IMR-90 (cell line): ENCODE measurements around the gene ESRRB. TPM values are rescaled to one million over a fixed set of nuclear protein-coding genes. Genes with fewer than 3 reads are reported as not detected.

Experiments
- ATAC-seq: fragments of 200-7000 bp; cut with Tn5 transposase; 2 replicates; pipeline ENCODE4 v1.9.1; 2020; ENCODE audit warnings: low read depth, mild to moderate bottlenecking, moderate library complexity
- BruUV-seq: library from RNA; stranded (reverse); fragments of 400-500 nt; replicated peaks from 2 replicates; lab custom pipeline; 2021; lab: Mats Ljungman, UMichigan
- CTCF ChIA-PET: fragments of 300-600 bp; formaldehyde crosslinking; extraction: SDS; loops from one replicate; lab custom pipeline; 2021; ENCODE audit warnings: antibody characterized with exemption; lab: Yijun Ruan, JAX
- POLR2A ChIA-PET: fragments of 300-600 bp; sonication (Branson Sonifier 250); formaldehyde crosslinking; loops from one replicate; lab custom pipeline; 2022; ENCODE audit warnings: antibody characterized with exemption; ENCODE audit not compliant: unreplicated experiment; lab: Charles Lee
- DNase-seq: peaks from one replicate; pipeline ENCODE4 v3.0.0; 2013
- H2AFZ ChIP-seq: replicated peaks from 2 replicates; pipeline ENCODE3; 2013; ENCODE audit warnings: low read length, mild to moderate bottlenecking; ENCODE audit not compliant: poor library complexity
- H2AK5ac ChIP-seq: 2 replicates; pipeline ENCODE4 v1.6.1; 2013; ENCODE audit warnings: low read depth, low read length, inconsistent platforms
- H2AK9ac ChIP-seq: replicated peaks from 2 replicates; pipeline ENCODE3; 2013; ENCODE audit warnings: mild to moderate bottlenecking, low read depth, low read length, moderate library complexity; ENCODE audit not compliant: poor library complexity
- H2BK120ac ChIP-seq: 2 replicates; pipeline ENCODE4 v1.6.1; 2013; ENCODE audit warnings: low read depth, low read length, inconsistent platforms
- H2BK15ac ChIP-seq: 3 replicates; pipeline ENCODE4 v1.6.1; 2013; ENCODE audit warnings: low read depth, low read length, inconsistent platforms
- H2BK20ac ChIP-seq: 2 replicates; pipeline ENCODE4 v1.6.1; 2013; ENCODE audit warnings: low read depth, mild to moderate bottlenecking, inconsistent platforms, low read length, moderate library complexity
- H2BK5ac ChIP-seq: 2 replicates; pipeline ENCODE4 v1.6.1; 2013; ENCODE audit warnings: mild to moderate bottlenecking, low read depth, low read length, inconsistent platforms; ENCODE audit not compliant: poor library complexity, severe bottlenecking
- H3K14ac ChIP-seq: replicated peaks from 2 replicates; pipeline ENCODE4 v1.6.1; 2013; ENCODE audit warnings: low read depth, low read length, inconsistent platforms
- H3K18ac ChIP-seq: 2 replicates; pipeline ENCODE4 v1.6.1; 2013; ENCODE audit warnings: low read depth, low read length, control low read depth
- H3K23ac ChIP-seq: 2 replicates; pipeline ENCODE4 v1.6.1; 2013; ENCODE audit warnings: low read depth, low read length, inconsistent platforms
- H3K27ac ChIP-seq: 2 replicates; pipeline ENCODE4 v1.5.1; 2013; ENCODE audit warnings: mild to moderate bottlenecking, control low read depth, low read length; ENCODE audit not compliant: insufficient read depth
- H3K27me3 ChIP-seq: 2 replicates; pipeline ENCODE4 v1.6.1; 2013; ENCODE audit warnings: low read length; ENCODE audit not compliant: control insufficient read depth, insufficient read depth
- H3K36me3 ChIP-seq: 2 replicates; pipeline ENCODE4 v1.6.1; 2013; ENCODE audit warnings: low read length, mixed read lengths; ENCODE audit not compliant: control insufficient read depth, insufficient read depth
- H3K4ac ChIP-seq: 2 replicates; pipeline ENCODE4 v1.6.1; 2013; ENCODE audit warnings: low read depth, low read length, inconsistent platforms
- H3K4me1 ChIP-seq: 2 replicates; pipeline ENCODE4 v1.6.1; 2013; ENCODE audit warnings: low read length, mixed read lengths; ENCODE audit not compliant: control insufficient read depth, insufficient read depth
- H3K4me2 ChIP-seq: 2 replicates; pipeline ENCODE4 v1.6.1; 2013; ENCODE audit warnings: low read depth, mild to moderate bottlenecking, control low read depth, low read length, moderate library complexity
- H3K4me3 ChIP-seq: 2 replicates; pipeline ENCODE4 v1.5.1; 2013; ENCODE audit warnings: low read depth, mild to moderate bottlenecking, control low read depth, low read length, moderate library complexity; ENCODE audit not compliant: insufficient read depth
- H3K56ac ChIP-seq: 2 replicates; pipeline ENCODE4 v1.6.1; 2013; ENCODE audit warnings: low read length, inconsistent platforms; ENCODE audit not compliant: insufficient read depth; ENCODE audit errors: extremely low read depth
- H3K79me1 ChIP-seq, 2 experiments: 2 replicates each; pipeline ENCODE4 v1.6.1; 2013; ENCODE audit warnings: low read length in 2 of 2, inconsistent platforms in 1 of 2, low read depth in 1 of 2
- H3K9ac ChIP-seq: 2 replicates; pipeline ENCODE4 v1.6.1; 2013; ENCODE audit warnings: low read depth, low read length, control low read depth
- H3K9me1 ChIP-seq: 2 replicates; pipeline ENCODE4 v1.6.1; 2013; ENCODE audit warnings: low read length, inconsistent platforms; ENCODE audit not compliant: insufficient read depth
- H3K9me3 ChIP-seq: 2 replicates; pipeline ENCODE4 v1.6.1; 2013; ENCODE audit warnings: low read length; ENCODE audit not compliant: control insufficient read depth, insufficient read depth
- H4K20me1 ChIP-seq: 2 replicates; pipeline ENCODE4 v1.6.1; 2013; ENCODE audit warnings: low read length, inconsistent platforms; ENCODE audit not compliant: insufficient read depth
- H4K5ac ChIP-seq: 2 replicates; pipeline ENCODE4 v1.6.1; 2013; ENCODE audit warnings: mild to moderate bottlenecking, low read depth, low read length, control low read depth
- H4K8ac ChIP-seq, 2 experiments: 2 replicates each; pipeline ENCODE4 v1.6.1; 2013; ENCODE audit warnings: low read depth in 2 of 2, low read length in 2 of 2, control low read depth in 1 of 2, inconsistent platforms in 1 of 2
- H4K91ac ChIP-seq: 2 replicates; pipeline ENCODE4 v1.6.1; 2013; ENCODE audit warnings: low read depth, low read length, inconsistent platforms; ENCODE audit not compliant: insufficient read depth
- CEBPB ChIP-seq: IDR thresholded peaks from 2 replicates; pipeline ENCODE4 v1.6.1; 2012; ENCODE audit warnings: low read depth, low read length, improper control_type of control experiment
- MAZ ChIP-seq: IDR thresholded peaks from 2 replicates; pipeline ENCODE4 v1.6.1; 2012; ENCODE audit warnings: low read depth, mild to moderate bottlenecking, low read length, improper control_type of control experiment, moderate library complexity, borderline replicate concordance
- POLR2A ChIP-seq: IDR thresholded peaks from 2 replicates; pipeline ENCODE4 v1.6.1; 2012; ENCODE audit warnings: mild to moderate bottlenecking, low read depth, low read length
- RCOR1 ChIP-seq: IDR thresholded peaks from 2 replicates; pipeline ENCODE4 v1.6.1; 2012; ENCODE audit warnings: mild to moderate bottlenecking, low read length, improper control_type of control experiment; ENCODE audit not compliant: insufficient replicate concordance
- SMC3 ChIP-seq: fragments of 150-350 bp; IDR thresholded peaks from 2 replicates; pipeline ENCODE4 v1.6.1; 2016; ENCODE audit warnings: low read depth, mild to moderate bottlenecking, antibody characterized with exemption, low read length, moderate library complexity
- WGBS, 2 experiments: methylation state at CpG; one replicate each; pipeline versions ENCODE4 v1.1.5 to v1.1.7; 2013; ENCODE audit warnings: missing lambda C conversion rate in 2 of 2; ENCODE audit not compliant: insufficient read length in 1 of 2; ENCODE audit errors: extremely low coverage in 2 of 2; 5-methylcytosine and 5-hydroxymethylcytosine counted together
- dilution Hi-C: fragments of 300-500 bp; cut with HindIII; formaldehyde crosslinking; loops from one replicate; pipeline ENCODE4 v1.14.3; 2018; ENCODE audit warnings: low sequenced_read_pairs; ENCODE audit not compliant: unreplicated experiment
- in situ Hi-C: fragments of 300-500 bp; cut with MboI; formaldehyde crosslinking; loops from 3 replicates; pipeline ENCODE4 v1.14.3; 2019; ENCODE audit warnings: low sequenced_read_pairs, inconsistent platforms, mixed read lengths
- intact Hi-C: fragments of 100-400 bp; cut with micrococcal nuclease; formaldehyde crosslinking; loops from 2 replicates; pipeline ENCODE4 v1.10.0; 2022
- polyA plus RNA-seq, 3 experiments: library from polyadenylated mRNA; depleted of rRNA; stranded (reverse); fragments of >200 nt; gene quantifications; 2 replicates each; pipeline ENCODE4 v1.2.3, GENCODE V29; 2012; ENCODE audit warnings: low replicate concordance in 1 of 3
- total RNA-seq: library from RNA; depleted of rRNA; stranded (reverse); fragments of >200 nt; gene quantifications from 2 replicates; pipeline ENCODE4 v1.2.3, GENCODE V29; 2012

Gene ESRRB
- total and polyA plus RNA-seq, 2 of the 4 experiments (the other 2 are of a cell fraction), result not detected

GRCh38 chr14:76422662-76423061 is 46.7 kb downstream of the ESRRB start:
- Histone ChIP-seq H2AK5ac (no peak overlapping the region), H4K5ac (no peak overlapping the region), H3K23ac (no peak overlapping the region), H3K9me1 (no peaks in the 10 kb centered on the region), H2BK20ac (no peak overlapping the region), H3K79me1 (no peaks in the 10 kb centered on the region), H4K8ac (no peak overlapping the region), H4K20me1 (no peaks in the 10 kb centered on the region), H3K4me3 (no peak overlapping the region), H3K9ac (no peak overlapping the region), H3K4me2 (no peak overlapping the region), H3K27me3 (peaks cover 2% of the 10 kb centered on the region; the same call in 1 of the 2 replicates), H3K4me1 (no peaks in the 10 kb centered on the region), H3K9me3 (no peaks in the 10 kb centered on the region), H2BK5ac (no peak overlapping the region), H2BK15ac (no peak overlapping the region), H3K14ac (no peak overlapping the region), H2AK9ac (no peak overlapping the region), H4K91ac (no peak overlapping the region), H3K18ac (no peak overlapping the region), H2BK120ac (no peak overlapping the region), H3K27ac (no peak overlapping the region), H2AFZ (no peak overlapping the region), H3K36me3 (no peaks in the 10 kb centered on the region), H3K4ac (no peak overlapping the region), H3K56ac (no peak overlapping the region)
- DNase-seq, result no peak
- TF ChIP-seq SMC3 (no peak), RCOR1 (no peak), CEBPB (no peak), MAZ (no peak), POLR2A (no peak)
- intact Hi-C loops (no loop called here), dilution Hi-C loops (no loop called here), in situ Hi-C loops (no loop called here)
- no peak for ATAC-seq
- WGBS, 2 experiments, result no CpG with 5 or more reads among the region's 7 CpGs
- ChIA-PET POLR2A (no interaction called here), CTCF (no interaction called here)
- BruUV-seq, result no TSS peak
